NOMO-1 treated with DMSO at 0.1 percent for 48 hours (cell line): ENCODE data around the gene TMOD1.
"Not testable (repeated sequence)": the region's sequence is repeated elsewhere in the genome, so short reads cannot be mapped to it uniquely, and the experiment has no call there.

Experiments used
- DNase-seq: peaks from one replicate; lab custom pipeline; 2025; ENCODE audit not compliant: unreplicated experiment; lab: John Stamatoyannopoulos, UW

The TMOD1 gene

GRCh38 chr9:97497558-97498375 is 3.7 kb upstream of the TMOD1 start:
- not testable (repeated sequence) for DNase-seq

GRCh38 chr9:97498846-97499245 is 2.6 kb upstream of the TMOD1 start:
- DNase-seq: not testable (repeated sequence)

GRCh38 chr9:97500263-97500662 is 1.2 kb upstream of the TMOD1 start:
- DNase-seq: no peak

- DNase-seq: no peak
These were observed 695 bp upstream of the TMOD1 start for GRCh38 chr9:97500765-97501176.

- no peak for DNase-seq
These were observed 431 bp downstream of the TMOD1 start for GRCh38 chr9:97501972-97502221.

- no peak for DNase-seq
These were observed 937 bp downstream of the TMOD1 start for GRCh38 chr9:97502222-97502983.

- DNase-seq: no peak
These were observed 1.8 kb downstream of the TMOD1 start for GRCh38 chr9:97502984-97503861.

- DNase-seq: no peak
These were observed 2.4 kb downstream of the TMOD1 start for GRCh38 chr9:97503862-97504210.

- no peak for DNase-seq
These were observed 3.1 kb downstream of the TMOD1 start for GRCh38 chr9:97504381-97505216.

GRCh38 chr9:97505845-97506244 is 4.4 kb downstream of the TMOD1 start:
- DNase-seq: no peak

GRCh38 chr9:97506306-97506705 is 4.8 kb downstream of the TMOD1 start:
- DNase-seq: no peak

GRCh38 chr9:97506787-97507186 is 5.3 kb downstream of the TMOD1 start:
- DNase-seq: no peak

GRCh38 chr9:97507428-97507984 is 6.0 kb downstream of the TMOD1 start:
- peak; percentile 49 for DNase-seq

- DNase-seq: no peak
These were observed 7.4 kb downstream of the TMOD1 start for GRCh38 chr9:97508852-97509251.

GRCh38 chr9:97510797-97511654 is 9.6 kb downstream of the TMOD1 start:
- DNase-seq: no peak

GRCh38 chr9:97511655-97512427 is 10.4 kb downstream of the TMOD1 start:
- no peak for DNase-seq

- DNase-seq: no peak
These were observed 11.6 kb downstream of the TMOD1 start for GRCh38 chr9:97512966-97513560.

GRCh38 chr9:97514531-97514930 is 13.1 kb downstream of the TMOD1 start:
- no peak for DNase-seq
